ENCODE results near the gene ERP29.

Gene ERP29

DNA sequence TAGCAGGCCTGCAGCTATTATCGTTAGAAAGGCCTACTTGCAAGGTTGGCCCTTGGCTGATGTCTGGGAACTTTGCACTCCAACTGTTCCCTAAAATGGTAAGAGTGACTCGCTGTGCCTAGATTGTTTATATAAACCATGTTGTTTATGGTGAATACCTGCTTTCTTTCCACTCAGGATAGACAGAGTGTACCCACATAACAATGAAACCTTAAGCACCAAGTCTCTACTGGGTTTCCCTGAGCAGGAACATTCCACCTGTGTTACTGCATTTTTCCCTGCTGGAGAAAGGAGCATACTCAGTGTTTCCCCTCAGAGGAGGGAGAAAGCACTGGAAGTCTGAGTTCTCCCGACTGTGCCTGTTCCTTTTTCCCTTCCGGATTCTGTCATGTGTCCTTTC lies 32.8 kb downstream of the ERP29 start:
- FAIRE-seq: no peak

- FAIRE-seq: no peak
These were observed 36.1 kb downstream of the ERP29 start for GRCh38 chr12:112049351-112049750.

GRCh38 chr12:112061137-112061536 lies 47.9 kb downstream of the ERP29 start:
- no peak for FAIRE-seq

GRCh38 chr12:112063273-112063672 lies 50.0 kb downstream of the ERP29 start:
- no peak for FAIRE-seq

- no peak for FAIRE-seq
These were observed 53.3 kb downstream of the ERP29 start for GRCh38 chr12:112066566-112066965.

Data from islet of Langerhans (tissue), 1 donor.